ENCODE data around the gene ADAMTS12.

ADAMTS12 gene

DNA sequence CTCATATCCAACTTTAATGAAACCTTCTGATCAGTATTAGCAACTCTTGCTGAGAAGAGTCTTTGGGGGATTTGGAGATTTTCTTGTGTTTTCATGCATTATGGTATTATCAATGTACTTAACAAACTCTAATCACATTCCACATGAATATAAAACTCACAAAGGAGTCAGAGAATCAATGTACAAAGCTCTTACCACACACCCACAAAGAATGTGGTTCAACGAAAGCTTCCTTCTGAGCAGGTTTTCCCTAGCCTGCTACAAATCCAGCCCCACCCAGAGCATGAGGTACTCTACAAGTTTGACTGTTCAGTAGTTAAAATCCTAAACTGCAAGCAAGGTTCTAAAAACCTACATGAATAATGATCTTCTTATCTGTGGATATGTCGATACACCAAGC lies 240.9 kb downstream of the ADAMTS12 start:
- DNase-seq (ENCODE audit: low read depth), result no peak

DNA sequence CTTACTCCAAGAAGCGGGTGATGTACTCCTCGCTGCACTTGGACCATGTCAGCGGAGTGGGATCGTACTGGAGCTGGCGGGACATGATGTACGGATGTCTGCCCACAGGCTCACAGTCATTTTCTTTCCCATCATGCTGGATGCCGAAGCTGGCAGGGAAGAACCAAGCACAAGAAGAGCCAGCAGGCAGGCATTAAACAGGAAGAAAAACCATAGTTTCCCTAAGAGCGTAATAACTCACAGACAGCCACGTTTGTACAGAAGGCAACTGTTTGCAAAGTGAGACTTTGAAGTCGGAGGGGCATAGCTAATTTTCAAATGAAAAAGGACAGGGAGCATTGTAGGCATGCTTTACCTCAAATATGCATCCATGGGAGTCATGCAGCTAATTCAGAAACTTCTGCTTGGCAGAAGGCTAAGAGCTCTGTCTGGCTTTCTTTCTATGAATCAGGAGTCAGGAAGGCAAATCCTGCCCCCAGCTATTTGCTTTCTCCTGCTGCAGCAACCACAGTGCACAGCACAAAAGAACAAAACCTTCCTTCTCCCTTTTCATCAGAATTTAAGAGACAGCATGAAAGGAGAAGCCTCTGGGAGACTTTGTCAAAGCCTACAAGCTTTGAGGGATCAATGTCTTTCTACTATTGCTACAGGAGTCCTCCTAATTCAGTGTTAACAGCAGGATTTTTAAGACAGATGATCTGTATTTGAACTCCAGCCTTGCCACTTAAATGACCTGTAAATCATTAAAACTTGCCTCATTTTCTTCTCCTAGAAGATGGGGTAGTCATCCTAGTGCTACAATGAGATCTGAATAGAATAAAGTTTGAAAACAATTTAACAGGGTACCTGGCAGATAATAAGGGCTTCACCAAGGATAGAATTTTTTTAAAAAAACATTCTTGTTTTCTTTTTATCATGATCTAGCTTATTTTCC lies 242.0 kb downstream of the ADAMTS12 start:
- no peak for DNase-seq (ENCODE audit: low read depth)

DNA sequence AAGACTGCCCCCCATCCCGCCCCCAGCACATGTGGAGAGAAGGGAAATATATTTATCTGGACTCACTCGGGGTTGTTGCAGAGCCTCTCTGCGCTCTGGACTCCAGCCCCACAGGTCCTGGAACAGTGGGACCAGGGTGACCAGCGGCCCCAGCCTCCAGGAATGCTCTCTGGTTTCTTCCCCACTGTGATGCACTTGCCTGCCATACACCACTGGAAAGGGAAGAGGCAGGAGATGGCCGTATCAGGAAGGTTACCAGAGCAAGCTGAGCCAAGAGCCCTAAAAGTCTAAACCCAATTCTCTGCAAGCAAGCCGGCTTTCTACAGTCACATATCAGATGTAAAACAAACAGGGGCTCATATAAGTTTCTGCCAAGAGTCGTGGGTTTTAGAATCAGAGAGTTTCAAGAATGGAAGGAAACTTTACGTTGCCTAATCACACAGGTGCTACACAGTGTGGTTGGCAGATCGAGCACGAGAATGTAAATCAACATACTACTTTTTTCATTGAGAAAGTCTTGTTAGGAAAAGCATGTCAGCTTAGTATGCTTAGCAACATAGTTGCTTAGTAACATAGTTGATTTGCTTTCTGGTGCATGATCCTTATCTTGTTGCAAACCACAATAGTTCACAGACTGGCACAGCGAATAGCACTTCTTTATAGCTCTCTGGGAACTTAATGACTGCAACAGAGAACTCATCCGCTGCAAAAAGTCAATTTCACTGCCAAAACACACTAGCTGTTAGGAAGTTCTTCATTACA lies 249.9 kb downstream of the ADAMTS12 start:
- no peak for DNase-seq (ENCODE audit: low read depth)

DNA sequence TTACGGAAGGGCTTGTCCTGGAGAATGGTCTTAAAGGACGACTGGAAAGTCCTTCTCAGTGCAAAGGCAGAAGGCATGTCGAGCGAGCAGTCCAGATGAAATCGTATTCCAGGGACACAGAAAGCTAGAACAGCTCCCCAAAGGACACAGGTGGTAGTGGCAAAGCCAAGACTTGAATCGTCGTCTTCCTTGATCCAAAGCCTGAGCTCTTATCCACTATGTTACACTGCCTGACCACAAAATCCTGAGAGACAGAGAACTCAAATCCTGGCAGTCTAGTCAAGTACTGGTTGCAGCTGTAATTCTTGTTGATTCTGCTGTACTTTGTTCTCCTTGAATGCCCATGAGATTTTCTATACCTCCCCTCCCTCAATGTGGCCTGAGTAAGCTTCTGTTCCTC lies 252.3 kb downstream of the ADAMTS12 start:
- DNase-seq (ENCODE audit: low read depth), result no peak

DNA sequence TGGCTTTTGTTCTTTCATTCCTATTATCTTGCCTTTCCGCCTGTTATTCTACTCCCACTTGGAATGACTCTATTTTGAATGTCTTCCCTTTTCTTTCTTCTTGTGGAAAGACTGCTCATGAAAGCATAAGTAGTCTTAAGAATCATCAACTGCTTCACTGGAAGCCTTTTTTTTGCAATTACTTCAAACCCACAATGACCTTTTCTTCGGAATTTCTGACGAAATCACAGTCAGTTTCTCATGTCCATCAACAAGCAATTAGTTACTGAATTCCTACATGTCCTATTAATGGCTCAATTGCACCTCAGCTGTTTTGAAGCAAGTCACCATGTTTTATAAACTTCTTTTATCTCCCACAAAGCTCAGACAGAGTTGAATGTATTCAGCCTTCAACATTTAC lies 254.8 kb downstream of the ADAMTS12 start:
- no peak for DNase-seq (ENCODE audit: low read depth)

DNA sequence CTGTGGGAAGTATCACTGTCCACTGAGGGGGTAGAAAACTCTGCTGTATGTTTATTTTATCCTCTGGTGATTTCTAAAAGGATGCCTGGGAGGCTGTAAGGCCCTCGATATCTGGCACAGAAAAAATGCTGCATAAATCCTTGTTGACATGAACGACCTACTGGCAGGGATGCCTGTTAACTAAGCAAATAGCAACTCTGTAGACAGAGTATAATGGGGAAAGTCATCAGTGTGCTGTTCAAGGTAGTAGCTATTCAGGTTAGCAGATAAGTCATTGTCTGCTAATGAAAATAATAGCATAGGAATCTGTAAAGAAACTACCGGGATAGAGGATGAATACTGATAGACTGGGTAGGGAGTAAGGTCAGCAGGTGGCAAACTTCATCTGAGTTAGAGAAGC lies 256.2 kb downstream of the ADAMTS12 start:
- DNase-seq (ENCODE audit: low read depth), result no peak

DNA sequence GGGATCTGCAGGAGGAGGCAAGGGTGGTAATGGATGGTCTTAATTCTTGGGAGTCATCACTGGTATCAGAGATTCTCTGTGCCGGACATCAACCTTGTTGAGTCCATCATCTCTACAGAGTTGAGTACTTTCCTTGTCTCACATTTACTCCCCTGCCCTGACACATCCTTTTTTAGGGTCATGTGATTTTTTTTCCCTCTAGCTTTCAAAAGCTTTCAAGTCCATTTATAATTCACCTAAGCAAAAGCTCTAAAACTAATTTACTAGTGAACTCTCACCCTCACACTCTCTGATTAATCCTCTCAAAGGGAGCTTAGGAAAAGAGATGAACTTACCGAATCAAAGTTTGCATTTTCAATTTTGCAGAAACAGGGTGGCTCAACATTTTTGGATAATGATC lies 258.1 kb downstream of the ADAMTS12 start:
- DNase-seq (ENCODE audit: low read depth), result no peak

DNA sequence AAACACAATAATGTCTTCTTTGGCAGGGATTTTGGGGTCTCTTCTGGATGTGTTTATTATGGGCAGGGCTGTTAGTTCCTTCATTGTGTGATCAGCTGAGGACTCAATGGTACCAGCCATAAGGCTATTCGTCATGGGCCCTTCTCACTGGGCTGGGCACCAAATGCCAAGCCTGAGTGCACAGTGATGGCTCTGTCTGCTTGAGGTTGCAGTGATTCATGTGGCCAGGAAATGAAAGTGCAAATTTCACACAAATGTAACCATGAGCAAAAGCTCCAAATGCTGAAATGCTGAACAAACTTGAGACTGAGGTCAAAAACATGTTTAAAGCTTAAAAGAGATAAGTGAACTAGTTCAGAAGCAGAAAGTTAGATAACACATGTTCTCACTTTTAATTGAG lies 260.0 kb downstream of the ADAMTS12 start:
- DNase-seq (ENCODE audit: low read depth), result no peak

DNA sequence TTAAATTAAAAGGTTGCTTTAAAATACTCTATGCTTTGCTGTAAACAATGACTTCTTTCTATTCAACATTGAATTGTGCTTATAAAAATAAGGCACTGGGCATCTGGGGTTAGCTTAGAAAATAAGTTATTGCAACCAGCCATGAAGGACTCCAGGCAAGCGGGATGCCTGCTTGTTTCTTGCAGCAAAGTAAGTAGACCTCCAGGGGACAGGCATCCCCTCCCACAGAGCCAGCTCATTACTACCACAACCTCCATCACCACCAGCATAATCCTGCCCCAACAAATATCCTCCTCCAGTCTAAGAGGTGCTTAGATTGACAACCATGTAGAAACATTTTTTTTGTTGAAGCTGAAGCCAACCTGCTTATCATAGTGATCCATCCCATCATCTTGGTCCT lies 260.7 kb downstream of the ADAMTS12 start:
- DNase-seq (ENCODE audit: low read depth), result no peak

DNA sequence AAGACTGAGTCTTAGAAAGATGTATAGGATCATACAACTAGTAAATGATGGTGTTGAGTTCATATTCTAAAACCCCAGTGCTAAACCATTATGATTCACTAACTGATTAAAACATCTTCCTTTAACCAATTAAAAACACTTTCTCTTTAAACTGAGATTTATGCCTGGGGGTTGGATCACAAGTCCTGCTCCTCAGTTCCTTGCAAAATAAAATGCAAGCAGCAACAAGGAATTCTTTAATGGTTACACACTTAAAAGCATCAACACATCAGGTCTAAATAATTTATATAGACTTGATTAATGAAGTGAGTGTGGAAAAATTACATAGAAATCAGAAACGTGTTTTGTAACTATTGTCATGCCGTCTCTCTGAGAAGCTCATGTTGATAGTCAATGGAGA lies 261.8 kb downstream of the ADAMTS12 start:
- no peak for DNase-seq (ENCODE audit: low read depth)

DNA sequence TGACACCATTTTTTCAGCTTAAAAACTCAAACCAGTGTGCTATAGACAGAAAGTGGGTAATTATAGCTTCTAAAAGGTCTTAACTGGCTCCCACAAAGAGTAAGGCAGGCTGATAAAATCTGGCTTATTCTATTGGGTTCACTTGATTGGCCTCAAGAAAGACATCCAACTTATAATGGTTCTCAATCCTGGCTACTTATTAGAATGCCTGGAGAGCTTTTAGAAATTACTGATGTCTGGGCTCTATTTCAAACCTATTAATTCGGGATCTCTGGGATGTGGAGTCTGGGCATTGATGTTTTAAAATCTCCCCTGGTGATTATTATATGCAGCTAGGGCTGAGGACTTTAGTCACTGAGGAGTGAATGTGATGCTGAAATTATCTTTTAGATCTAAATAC lies 263.0 kb downstream of the ADAMTS12 start:
- DNase-seq (ENCODE audit: low read depth), result no peak

DNA sequence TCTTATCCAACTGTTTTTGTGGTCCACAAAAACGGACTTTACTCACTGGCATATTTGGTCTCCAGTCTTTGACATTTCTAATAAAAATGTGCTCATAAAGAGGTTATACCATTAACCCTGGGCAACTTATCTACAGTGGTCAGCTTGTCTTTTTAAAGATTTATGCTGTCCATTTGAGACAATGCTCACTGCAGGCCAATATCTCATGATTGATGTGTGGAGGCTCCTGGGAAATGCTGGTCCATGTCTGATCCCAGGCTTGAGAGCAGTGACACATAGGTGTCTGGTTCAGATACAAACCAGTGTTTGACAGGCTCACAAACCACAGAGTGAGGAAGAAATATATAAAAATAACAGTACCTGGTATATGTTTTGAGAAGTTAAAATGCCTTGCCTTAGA lies 270.3 kb downstream of the ADAMTS12 start:
- DNase-seq (ENCODE audit: low read depth), result no peak

DNA sequence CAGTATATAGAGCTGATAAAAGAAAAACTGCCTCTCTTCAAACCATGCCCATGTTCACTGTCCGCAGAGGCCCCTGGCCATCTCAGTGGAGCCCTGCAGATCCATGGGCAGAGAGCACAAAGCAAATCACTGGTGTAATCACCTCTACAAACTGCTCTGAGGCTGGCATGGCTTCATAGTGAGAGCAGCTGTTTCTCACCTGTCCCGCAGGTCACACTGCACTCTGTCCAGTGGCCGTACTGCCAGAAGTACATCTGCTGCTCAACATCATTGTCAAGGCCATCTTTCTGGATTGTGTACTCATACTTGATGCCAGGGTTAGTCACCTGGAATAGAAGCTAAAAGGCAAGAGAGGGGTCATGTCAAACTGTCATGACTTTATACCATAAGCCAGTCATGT lies 277.8 kb downstream of the ADAMTS12 start:
- no peak for DNase-seq (ENCODE audit: low read depth)

DNA sequence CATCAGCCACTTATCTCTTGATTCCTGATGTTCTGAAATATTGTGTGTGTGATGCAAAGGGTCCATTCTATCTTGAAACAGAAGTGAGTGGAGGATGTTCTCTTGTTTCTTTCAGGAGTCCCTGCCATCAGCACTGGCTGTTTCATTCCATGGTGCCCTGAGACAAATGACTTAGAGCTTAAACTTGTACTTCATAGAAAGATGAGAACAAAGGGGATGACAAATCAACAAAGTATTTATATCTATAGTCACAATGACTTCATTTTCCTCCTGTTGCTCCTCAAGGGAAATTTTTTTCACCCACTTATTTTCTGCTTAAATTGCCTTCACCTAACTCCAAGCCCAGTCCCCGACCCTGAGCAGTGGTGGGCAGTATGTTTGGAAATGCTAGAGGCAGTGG lies 279.4 kb downstream of the ADAMTS12 start:
- no peak for DNase-seq (ENCODE audit: low read depth)

DNA sequence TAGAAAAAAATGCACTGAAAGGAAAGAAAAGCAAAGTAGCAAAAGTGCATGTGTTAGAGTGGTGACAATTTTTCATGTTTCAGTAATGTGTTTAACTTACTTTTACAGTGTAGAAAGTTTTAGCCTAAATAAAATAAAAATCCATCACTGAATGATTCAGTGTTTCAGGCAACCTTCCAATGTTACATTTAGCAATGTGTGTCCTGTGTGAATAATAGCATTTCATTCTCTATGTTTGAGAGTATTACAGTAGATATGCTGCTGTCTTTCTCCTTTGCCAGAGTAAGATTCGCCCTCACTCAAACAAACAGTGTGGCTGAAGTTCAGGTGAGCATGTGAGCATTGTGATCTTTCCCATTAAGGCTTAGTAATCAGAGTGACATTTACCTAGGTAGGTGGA lies 279.9 kb downstream of the ADAMTS12 start:
- DNase-seq (ENCODE audit: low read depth), result no peak

DNA sequence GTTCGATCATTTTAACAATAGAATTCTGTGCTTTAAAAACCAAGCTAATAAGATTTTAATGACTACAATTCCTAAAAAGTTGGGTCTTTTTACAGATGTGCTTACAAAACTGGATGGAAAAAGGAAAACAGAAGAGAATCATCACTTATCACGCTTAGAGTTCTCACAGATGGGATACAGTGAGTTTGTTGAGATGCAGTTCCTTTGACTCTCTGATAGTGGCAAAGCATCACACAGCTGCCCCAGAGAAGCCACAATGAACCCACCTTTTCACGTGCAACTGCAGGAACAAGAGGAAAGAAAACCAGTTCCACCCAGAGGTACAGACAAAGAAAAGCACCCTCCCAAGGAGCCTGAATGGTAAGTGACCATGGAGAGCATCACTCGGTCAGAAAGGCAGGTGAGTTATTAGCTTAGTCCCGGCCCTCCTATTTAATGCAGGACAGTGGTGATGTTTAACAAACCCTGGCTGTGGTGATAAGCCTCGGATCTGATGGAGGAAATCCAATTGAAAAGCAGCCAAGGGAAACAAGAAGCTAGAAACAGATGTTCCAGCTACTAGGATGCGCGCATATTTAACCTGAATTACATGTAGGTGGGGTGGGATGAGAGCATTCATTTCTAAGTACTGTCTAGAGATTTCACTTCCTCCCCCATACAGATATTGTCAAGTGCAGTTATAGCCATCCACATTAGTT lies 283.3 kb downstream of the ADAMTS12 start:
- no peak for DNase-seq (ENCODE audit: low read depth)

DNA sequence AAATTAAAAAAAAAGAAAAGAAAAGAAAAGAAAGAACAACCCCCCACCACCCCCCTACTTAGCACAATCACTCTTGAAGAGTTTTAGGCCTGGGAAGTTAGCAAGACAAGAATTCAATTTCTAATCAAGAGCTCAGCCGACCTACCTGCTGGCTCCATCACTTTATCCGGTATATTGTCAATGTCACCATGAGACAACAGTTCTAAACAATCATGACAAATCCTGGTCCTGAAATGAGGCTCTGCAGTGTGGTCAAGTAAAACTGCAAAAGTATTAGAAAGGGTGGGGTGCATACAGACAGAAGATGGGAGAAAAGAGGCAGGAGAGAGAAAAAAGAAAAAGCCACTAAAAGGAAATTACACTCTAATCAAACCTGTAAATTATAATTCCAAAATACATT lies 287.3 kb downstream of the ADAMTS12 start:
- no peak for DNase-seq (ENCODE audit: low read depth)

DNA sequence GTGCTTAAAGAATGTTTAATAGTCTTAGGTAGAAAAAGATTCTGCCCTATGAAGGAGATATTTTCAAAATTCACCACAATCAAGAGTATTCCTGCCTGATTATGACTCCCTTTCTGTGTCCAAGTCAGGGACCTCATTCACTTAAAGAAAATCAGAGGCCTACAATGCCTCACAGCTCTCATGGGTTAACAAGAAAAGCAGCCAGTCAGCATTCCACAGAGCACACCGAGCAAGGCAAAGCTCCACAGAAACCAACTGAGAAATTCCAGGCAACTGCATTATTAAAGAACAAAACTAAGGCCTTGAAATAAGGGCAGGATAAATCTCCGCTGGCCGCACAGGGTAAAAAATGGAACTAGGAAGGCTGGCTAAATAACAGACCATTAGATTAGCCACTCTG lies 289.9 kb downstream of the ADAMTS12 start:
- DNase-seq (ENCODE audit: low read depth), result no peak

DNA sequence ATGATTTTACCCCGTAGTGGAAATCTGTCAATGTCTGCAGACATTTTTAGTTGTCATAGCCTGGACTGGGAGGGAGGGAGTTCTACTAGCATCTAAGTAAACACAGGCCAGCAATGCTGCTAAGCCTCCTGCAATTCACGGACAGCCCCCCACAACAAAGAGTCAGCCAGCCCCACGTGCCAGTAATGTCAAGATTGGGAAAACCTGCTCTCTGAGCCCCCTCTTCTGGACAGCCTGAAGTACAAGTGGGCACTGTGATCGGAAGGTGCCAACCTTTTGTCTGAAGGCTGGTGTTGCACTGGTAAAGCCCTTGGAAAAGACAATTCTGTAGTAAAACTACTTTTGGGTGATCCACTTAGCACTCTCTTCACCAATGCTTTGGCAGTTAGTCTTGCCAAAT lies 296.5 kb downstream of the ADAMTS12 start:
- no peak for DNase-seq (ENCODE audit: low read depth)

DNA sequence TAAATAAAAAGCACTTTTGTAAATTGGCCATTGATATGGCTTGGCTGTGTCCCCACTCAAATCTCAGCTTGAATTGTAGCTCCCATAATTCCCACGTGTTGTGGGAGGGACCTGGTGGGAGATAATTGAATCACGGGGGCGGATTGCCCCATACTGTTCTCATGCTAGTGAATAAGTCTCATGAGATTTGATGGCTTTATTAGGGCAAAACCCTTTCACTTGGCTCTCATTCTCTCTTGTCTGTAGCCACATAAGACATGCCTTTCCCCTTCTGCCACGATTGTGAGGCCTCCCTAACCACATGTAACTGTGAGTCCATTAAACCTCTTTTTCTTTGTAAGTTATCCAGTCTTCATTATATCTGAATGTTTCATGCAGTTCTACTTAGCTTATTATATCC lies 297.8 kb downstream of the ADAMTS12 start:
- DNase-seq (ENCODE audit: low read depth), result no peak

DNA sequence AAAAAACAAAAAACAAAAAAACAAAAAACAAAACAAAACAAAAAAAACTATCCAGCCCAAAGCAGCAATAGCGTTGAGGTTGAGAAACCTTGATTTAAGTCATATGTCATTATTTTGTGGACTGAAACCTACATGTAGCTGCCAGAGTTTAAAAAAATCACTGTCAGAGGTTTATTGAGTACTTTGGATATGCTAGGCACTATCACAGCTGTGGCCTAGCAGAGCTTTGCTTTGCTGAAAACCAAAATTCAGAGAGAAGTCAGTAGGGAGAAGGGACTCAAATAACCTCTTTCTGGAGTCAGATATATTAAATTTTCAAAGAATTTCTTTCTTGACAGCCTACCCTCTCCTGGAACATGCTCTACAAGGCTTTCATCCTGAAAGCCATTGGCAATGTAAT lies 299.5 kb downstream of the ADAMTS12 start:
- no peak for DNase-seq (ENCODE audit: low read depth)

DNA sequence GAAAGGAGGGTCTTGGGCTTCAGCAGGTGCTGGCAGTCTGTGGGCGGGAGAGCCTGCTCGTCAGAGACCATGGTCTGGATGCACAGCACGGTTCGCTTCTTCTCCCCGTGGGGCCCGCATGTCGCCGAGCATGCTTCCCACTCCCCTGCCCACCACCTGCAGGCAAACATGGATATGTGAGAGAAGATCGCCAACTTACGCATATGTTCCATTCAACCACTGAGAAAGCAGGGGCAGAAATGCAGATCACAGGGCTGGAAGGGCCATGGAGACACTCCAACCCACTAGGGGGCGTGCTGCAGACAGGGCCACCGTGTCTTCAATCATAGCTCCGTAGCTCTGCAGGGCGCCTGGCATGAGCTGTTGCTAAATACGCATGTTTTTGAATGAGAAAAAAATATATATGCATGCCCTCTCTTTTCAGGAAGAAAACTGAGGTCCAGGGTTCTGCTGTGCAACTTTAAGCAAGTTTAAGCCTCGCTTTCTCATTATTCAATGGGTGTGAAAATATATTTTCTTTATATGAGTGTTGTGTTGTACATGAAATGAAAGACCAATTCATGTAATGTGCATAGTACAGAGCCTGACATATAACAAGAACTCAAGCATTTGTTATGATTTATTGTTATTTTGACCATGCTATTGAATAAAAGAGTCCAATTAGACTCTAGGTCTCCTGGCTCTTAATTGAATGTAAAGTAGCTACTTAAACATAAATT lies 303.0 kb downstream of the ADAMTS12 start:
- DNase-seq (ENCODE audit: low read depth), result no peak

Data from CMK (cell line).